Renal cortex interstitium (tissue), 11 donors: Measurements from ENCODE around the gene PRKCD. TPM values are rescaled to one million over a fixed set of nuclear protein-coding genes. Genes with fewer than 3 reads are reported as not detected.

Source experiments
- DNase-seq, 11 donors: peaks; one replicate each; pipeline ENCODE4 v3.0.0-alpha.2; 2013; ENCODE audit warnings: low read depth in 9 of 11, low spot score in 4 of 11; ENCODE audit errors: extremely low read depth in 1 of 11
- polyA plus RNA-seq, 3 donors: library from polyadenylated mRNA; unstranded; fragments of 120-200 nt; gene quantifications; one replicate each; pipeline ENCODE4 v1.2.1, GENCODE V29; 2013; ENCODE audit not compliant: insufficient read length in 3 of 3

PRKCD gene
- polyA plus RNA-seq, 3 donors: 17.2 to 20.5 (median 20.4) TPM

DNA sequence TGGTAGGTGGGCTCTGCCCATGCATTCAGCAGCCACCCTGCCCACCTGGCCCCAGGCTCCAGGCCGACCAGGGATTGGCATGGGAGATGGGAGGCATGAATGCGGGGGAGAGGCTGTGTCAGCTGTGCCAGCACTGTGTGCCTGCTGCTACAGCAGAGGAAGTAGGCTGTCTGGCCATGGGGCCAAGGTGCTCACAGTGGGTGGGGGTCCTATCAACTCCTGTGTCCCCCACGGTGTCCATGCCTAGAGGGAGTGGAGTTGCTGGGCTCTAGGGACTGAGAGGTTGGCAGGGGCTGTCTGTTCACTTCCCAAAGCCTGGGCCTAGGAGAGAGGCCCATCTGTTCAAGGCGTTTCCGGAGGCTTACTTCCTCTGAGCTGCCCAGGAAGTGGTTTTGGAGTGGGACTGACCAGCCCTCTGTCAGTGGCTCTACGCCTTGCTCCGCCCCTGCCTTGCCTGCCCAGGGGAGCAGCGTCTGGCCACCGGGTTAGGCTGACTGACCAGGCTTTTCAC lies 5.8 kb downstream of the PRKCD start:
- no peak for DNase-seq

DNA sequence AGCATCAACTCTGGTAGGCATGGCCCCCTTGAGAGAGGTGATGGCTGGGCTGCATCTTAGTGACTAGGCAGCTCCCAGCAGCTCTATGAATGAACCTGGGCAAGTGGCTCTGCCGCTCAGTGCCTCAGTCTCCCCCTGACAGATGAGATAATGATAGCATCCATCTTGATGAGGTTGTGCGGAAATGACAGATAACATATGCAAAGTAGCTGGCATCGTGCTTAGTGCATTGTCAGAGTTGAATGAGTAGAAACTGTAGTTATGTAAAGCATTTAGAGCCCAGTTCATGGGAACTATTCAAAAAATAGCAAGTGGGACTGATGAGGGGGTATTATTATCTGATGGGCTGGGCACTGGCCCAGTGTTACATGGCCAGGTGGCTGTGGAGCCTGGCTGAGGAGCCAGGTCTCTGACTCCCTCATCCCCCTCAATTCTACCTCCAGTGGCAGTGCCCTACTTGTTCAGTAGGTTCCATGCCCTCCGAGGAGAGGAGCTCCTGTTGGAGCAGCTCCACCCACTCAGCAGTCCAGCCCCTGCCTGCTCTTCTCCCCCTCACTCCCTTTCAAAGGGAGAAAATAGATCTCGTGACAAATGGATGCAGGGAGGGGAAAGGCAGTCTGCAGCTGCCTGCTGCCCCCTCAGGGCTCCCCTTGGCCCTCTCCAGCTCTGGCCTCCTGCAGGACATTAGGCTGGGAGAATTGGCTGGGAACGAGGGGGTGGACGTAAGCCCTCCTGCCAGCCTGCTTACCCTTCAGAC lies 6.6 kb downstream of the PRKCD start:
- DNase-seq: no peak

DNA sequence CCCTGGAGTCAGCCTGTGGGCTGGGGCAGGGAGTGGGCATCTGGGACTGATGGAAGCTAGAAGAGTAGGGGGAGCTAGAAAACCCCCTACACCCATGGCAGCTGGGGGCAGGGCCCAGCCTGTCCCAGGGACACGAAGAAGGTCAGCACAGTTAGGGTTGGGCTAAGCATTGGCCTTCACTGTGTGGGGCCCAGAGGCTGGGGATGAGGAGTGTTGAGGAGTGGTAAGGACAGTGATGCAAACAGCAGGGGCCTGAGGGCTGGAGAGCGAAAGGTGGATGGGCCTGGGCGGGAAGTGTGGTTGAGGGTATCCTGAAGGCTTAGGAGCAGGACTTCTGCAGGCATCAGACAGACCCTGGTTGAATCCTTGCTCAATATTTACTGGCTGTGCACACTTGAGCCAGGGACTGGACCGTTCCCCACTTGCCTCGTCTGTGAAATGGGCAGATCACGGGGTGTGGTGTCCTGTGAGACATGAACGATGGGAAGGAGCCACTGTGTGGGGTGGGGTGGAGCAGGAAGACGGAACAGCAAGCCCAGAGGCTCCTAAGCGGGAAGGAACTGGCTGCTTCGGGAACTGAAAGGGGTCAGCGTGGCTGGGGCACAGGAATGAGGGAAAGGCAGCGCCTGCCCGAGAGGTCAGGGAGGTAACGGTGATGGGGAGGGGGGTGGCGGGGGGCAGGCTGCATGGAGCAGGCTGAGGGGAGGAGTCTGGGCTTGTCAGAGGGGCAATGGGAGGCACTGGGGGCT lies 7.3 kb downstream of the PRKCD start:
- DNase-seq: no peak

DNA sequence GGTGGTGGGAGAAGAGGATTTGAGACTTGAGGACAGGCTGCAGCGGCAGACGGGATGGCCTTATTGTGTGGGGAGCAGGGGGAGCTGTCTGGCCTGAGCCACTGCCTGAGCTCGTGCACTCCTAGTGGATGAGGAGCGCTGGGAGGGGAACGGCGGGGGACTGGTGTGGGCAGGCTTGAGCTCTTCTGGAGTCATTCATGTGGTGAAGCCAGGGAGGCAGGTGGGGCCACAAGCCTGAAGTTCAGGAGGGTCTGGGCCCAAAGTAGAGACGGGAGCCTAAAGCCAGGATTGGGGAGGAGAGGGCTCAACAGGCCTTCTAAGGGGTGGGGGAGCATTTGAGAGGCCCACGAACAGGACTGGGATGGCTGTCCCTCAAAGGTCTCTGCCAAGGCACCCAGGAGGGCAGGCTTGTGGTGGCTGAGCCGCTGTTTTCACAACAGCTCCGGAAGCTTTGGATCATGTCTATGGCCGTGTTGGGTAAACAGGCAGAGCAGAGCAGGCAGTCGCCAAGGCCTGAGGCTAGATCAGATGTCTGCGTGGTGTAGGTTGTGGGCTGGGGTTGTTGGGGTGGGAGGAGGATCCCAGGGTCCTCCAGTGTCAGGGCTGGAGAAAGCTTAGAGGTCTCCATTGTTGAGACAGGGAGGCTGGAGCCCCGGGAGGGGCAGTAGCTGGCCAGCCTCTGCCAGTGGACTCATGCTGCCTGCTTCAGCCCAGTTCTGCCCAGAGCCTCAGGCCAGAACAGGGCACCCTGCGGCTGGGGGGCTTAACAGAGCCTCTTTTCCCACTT lies 8.2 kb downstream of the PRKCD start:
- no peak for DNase-seq

DNA sequence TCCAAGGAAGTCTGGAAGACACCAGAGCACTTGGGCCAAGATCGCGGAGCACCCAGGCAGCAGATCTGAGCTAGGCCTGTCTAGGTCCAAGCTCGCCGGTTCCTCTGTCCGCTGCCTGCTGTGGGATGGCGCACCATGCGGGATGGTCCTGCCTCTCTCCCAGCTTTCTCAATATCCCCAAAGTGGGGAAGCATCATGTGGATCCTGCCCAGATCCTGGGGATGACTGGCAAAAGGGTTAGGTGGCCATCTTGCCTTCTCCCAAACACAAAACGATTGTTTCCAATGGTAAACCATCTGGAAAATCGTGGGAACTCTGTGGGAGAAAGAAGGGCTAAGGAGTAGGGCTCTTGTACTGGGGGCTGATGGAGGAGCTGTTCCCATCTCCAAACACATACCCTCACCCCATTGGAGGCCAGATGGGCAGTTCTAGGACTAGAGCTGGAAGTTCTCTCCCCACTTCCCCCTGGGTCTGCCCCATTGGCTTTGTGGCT lies 8.9 kb downstream of the PRKCD start:
- no peak for DNase-seq

DNA sequence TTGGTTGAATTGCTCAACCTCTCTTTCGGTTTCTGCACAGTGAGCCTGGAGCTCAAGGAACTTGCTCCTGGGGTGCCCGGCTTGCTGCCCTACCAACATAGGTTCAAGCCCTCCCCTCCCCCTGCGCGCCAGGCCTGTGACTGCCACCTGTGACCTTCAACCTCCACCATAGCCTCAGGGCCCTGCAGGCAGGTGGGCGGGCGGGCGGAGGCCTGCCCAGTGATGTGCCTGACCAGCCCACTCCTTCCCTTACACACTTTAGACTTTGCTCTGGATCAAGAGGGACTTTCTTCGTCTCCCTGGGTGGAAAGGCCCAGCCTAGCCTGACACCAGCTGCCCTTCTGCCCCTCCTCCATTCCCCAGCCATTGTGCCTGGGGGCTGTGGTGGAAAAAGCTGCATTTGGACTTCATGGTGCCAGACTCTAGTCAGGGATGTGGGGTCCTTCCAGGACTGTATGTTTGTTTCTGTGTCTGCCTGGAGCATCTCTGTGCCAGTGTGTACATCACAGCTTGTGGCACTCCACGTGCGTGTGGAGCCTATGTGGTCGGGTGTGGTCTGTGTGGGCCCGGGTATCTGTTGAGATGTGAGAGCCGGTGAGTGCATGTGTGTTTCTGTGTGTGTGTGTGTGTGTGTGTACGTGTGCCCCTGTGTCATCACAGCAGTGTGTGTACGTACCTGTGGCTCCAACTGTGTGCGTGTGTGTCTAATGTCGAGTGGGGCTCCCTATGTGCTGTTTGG lies 9.5 kb downstream of the PRKCD start:
- no peak for DNase-seq

DNA sequence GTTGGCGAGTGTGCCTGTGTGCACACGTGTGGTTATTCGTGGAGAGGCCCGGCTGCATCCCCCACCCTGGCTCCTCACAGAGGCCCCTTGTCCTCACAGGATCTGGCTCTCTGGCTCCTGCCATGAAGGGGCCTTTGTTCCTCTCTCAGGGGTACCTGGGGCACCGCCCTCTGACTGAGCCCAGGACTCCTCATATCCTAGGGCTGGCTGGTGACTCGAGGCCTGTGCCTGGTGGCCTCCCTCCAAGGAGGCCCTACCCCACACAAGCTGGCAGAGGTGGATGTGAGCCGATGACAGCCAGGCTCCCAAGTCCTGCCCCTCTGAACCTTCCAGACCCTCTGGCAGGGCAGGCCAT lies 10.0 kb downstream of the PRKCD start:
- no peak for DNase-seq

DNA sequence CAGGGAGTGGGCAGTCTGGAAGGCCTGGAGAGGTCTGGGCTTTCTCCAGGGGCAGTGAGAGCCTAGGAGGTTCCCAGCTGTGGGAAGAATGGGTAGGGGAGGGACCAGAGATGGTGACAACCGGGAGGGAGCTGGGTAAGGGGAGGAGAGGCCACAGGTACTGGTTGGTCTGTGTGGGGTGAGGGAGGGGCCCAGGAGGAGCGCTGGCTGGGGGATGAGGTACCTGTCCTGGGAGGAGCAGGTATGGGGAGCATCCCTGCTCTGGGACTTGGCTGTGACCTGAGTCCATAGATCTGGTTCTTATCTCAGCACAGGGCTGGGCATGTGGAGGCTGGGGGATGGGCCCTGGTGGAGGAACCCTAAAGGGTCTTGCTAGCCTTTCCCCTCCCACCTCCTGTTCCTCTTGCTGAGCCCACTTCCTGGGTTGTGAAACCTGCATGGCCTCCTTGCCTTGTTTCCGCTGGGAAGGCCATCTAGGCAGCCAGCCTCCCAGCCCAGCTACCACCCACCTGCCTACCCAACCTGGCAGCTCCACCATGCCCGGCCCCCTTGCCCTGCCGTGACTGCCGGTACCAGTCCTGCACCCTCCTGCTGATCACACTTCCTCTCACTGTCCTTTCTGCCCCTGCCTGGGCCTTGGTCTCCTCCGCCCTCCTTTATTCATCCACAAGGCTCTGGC lies 11.0 kb downstream of the PRKCD start:
- DNase-seq: no peak

DNA sequence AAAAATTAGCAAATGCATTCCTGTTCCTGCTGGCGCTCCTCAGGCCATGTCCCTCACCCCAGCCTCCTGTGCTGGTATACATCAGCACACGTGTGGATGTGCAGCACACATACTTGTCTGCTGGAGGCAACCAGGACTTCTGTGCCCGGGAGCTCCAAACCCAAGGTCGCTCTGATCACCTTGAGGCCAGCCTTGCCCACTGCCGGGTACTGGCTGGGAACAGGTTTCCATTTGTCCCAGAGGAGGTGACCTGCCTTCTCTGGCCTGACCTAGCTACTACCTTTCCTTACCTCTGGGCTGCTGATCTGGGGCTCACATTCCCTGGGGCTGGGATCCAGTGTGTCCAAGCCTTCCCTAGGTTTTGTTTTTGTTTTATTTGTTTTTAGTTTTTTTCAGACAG lies 12.1 kb downstream of the PRKCD start:
- DNase-seq: no peak

DNA sequence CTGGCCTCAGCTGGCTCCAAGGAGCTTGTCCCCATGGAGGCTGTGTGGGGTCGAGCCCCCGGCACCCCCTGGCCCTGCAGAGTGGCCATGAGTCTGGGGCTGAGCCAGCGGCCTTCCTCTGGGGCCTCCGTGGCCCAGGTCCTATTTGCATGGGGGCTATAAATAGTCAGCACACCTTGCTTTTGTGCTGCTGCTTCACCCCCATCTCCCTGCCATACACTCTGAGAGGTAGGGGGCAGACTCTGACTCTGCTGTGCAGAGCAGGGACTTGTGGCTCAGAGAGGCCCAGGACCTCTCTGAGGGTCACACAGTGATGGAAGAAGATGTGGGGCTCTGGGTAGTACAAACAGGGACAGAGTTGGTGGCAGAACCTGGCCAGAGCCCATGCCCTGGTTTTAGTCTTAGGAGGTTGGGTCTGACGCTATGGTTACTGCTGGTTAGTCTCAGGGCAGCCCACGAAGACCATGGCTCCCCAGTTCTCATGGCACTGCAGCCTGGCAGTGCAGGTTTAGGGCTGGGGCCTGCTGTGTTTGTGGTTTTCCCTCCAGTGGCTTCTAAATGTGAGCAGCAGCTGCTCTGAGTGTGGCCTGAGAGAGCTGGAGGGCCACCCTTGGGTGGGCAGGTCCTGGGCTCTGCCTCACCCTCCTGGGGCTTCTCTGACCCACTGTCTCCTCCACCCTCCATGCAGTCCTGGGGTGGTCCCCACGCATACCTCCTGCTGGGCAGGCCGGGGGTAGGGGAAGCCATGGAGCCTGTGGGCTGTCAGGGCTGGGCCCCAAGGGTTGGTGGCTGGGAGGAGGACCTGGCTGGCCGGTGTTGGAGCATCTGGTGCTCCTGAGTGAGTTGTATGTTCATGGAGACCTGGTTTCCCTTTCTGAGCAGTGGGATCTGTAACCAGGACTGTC lies 13.6 kb downstream of the PRKCD start:
- DNase-seq: no peak

DNA sequence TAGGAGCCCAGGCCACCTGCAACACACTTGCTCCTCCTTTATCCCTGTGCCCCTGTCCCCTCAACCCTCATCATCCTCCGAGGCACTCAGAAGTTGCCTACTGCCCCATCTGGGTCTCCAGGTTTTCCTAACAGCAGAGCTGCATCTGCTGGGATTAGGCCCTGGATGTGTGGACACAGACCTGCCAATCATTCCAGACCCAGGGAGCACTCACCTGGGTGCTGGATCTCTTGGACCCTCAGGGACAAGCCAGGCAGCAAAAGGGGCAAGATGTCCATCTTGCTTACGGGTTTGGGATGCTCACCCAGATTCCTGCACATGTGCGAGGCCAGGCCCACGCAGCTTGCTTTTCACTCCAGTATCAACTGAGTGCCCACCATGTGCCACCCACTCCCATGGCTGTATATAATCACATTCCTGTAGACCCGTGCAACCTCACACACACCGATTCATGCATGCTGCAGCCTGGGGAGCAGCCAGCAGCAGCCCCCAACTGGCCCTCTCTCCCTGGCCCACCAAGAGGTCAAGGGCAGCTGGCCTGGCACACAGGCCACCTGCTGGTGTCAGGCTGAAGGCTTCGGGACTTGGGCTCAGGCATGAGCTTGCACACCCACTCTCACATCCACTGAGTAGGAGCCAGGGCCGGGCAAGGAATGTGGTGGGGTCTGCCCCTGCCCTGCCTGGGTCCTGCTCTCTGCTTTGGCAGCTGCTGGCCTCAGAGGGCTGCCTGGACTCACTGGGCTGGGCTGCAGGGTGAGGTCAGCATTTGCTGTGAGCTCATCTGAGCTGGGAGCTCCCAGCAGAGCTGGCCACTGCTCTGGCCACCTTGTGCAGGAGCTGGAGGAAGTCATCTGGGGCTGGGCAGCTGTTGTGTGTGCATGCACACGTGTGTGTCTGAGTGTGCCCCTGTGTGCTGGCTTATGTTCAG lies 14.9 kb downstream of the PRKCD start:
- no peak for DNase-seq

DNA sequence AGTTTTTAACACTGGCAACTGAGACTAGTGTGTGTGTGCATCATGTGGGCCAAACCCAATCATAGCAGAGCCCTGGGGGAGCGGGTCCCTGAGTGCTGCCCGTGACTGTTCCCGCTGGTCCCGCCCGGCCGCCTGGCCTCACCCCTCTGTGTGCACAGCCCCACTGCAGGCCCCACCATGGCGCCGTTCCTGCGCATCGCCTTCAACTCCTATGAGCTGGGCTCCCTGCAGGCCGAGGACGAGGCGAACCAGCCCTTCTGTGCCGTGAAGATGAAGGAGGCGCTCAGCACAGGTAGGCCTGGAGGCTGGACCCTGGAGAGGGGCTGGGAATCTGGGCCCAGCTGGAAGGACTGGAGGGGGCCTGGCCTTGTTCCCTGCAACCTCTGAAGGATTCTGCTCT lies 17.2 kb downstream of the PRKCD start:
- no peak for DNase-seq

DNA sequence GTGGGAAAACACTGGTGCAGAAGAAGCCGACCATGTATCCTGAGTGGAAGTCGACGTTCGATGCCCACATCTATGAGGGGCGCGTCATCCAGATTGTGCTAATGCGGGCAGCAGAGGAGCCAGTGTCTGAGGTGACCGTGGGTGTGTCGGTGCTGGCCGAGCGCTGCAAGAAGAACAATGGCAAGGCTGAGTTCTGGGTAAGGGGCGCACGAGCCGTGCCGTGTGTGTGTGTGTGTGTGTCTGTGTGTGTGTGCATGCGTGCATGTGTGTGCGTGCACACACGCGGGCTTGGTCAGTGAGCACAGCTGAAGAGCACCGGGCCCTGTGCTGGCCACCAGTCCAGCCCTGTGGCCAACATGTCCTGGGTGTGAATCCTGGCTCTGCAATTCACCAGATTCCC lies 18.6 kb downstream of the PRKCD start:
- no peak for DNase-seq

DNA sequence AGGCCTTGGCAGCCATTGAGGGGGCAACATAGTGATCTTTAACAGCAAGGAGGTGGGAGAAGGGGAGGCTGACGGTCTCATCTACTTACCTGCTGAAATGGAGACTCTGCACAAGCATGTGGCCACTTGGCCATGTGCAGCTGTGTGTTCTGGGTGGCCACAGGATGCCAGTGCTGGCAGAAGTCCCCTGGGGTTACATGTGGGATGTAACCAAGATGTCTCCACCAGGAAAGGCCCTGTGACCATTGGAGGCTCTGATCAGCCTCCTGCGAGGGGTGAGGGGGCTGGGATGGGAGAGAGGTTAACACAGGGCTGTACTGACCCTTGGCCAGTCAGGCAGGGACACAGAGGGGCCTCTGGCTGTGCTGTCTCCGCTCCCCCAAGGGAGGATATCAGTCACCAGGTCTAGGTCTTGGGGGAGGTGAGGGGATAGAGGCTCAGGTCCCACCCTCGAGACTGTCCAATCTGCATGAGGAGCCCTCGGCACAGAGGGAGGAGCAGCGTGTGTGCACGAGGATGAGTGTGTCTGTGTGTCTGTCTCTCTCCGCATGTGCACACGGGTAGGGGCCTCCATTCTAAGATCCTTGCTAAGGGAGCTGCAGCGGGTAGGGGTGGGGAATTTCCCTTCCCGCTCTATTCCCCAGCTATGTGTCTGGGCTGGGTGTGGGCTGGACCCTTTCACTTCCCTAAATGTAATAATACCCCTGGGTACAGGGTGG lies 19.5 kb downstream of the PRKCD start:
- no peak for DNase-seq

DNA sequence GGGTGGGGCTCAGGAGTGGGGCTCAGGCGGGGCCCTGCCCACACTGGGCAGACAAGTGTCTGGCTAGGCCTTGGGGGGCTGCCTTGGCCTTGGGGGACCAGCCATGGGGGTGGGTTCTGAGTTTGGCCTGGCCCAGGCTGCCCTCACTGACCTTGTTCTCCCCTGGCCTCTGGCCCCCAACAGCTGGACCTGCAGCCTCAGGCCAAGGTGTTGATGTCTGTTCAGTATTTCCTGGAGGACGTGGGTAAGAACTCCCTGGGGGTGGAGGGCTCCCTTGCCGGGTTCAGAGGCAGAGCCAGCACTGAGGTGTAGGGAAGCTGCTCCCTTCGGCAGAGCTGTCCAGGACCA lies 20.0 kb downstream of the PRKCD start:
- DNase-seq: no peak

DNA sequence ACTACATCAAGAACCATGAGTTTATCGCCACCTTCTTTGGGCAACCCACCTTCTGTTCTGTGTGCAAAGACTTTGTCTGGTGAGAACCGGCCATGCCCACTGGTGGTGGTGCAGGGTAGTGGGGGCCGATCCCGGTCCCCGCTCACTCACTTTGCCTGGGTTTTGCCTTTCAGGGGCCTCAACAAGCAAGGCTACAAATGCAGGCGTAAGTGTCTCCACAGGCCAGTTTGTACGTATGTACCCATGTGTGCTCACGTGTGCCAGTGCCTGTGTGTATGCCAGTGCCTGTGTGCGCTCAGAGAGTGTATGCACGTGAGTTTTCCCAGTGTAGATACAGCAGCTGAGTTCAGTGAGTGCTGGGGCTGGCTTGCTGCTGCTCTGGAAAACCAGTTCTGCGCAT lies 20.5 kb downstream of the PRKCD start:
- DNase-seq: no peak
